D721Med (cell line): ENCODE measurements around the gene PPM1J.

Experiments
- DNase-seq: peaks from one replicate; pipeline ENCODE4 v3.0.0; 2011; ENCODE audit warnings: low spot score; ENCODE audit not compliant: insufficient read length
- FAIRE-seq: peaks from 2 replicates; lab custom pipeline; 2011; peaks lifted over from hg19 to GRCh38; lab: Jason Lieb, UNC
- TF ChIP-seq, protein P1 (sequence below): IDR thresholded peaks from 2 replicates; pipeline ENCODE4 v1.5.1; 2012; ENCODE audit warnings: mild to moderate bottlenecking, control low read depth; ENCODE audit not compliant: insufficient read depth; ENCODE audit errors: missing control alignments

The PPM1J gene

DNA sequence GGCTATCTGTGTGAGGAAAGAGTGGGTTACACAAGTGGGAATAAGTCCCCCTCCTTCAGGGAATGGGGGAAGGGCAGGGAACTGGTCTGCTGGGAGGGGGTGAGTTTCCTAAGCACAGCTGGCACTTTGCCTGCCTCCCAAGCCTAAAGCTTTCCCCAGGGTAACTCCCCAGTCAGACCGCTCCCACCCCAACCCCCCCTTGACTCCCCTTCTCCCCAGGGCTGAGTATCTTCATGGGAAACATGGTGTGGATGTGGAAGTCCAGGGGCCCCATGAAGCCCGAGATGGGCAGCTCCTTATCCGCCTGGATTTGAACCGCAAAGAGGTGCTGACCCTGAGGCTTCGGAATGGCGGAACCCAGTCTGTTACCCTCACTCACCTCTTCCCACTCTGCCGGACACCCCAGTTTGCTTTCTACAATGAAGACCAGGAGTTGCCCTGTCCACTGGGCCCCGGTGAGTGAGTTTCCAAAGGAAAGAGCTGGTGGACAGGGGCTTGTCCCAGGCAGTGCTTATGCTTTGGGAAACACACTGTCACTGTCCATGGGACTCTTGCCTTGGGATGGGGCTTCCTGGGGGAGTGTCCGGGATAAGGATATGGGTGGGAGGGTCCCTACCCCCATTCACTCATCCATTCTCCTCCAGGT is 25.8 kb downstream of the PPM1J start:
- DNase-seq (peak; percentile 10), FAIRE-seq (no peak)
- TF ChIP-seq, protein P1, sequence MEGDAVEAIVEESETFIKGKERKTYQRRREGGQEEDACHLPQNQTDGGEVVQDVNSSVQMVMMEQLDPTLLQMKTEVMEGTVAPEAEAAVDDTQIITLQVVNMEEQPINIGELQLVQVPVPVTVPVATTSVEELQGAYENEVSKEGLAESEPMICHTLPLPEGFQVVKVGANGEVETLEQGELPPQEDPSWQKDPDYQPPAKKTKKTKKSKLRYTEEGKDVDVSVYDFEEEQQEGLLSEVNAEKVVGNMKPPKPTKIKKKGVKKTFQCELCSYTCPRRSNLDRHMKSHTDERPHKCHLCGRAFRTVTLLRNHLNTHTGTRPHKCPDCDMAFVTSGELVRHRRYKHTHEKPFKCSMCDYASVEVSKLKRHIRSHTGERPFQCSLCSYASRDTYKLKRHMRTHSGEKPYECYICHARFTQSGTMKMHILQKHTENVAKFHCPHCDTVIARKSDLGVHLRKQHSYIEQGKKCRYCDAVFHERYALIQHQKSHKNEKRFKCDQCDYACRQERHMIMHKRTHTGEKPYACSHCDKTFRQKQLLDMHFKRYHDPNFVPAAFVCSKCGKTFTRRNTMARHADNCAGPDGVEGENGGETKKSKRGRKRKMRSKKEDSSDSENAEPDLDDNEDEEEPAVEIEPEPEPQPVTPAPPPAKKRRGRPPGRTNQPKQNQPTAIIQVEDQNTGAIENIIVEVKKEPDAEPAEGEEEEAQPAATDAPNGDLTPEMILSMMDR: no peak

DNA sequence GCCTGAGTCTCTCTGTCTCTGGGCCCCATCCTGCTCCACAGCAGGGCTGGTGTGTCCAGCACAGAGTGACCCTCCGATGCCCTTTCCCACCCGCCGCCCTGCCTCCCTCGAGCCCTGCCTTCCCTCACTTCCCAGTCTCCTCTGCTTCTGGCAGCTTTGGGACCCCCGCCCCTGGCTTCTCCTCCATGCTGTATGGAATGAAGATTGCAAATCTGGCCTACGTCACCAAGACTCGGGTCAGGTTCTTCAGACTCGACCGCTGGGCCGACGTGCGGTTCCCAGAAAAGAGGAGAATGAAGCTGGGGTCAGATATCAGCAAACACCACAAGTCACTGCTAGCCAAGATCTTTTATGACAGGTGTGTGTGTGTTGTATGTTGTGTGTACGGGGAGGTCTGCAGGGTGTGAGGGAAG is 26.3 kb downstream of the PPM1J start:
- DNase-seq (no peak), FAIRE-seq (no peak)
- TF ChIP-seq, protein P1: no peak

DNA sequence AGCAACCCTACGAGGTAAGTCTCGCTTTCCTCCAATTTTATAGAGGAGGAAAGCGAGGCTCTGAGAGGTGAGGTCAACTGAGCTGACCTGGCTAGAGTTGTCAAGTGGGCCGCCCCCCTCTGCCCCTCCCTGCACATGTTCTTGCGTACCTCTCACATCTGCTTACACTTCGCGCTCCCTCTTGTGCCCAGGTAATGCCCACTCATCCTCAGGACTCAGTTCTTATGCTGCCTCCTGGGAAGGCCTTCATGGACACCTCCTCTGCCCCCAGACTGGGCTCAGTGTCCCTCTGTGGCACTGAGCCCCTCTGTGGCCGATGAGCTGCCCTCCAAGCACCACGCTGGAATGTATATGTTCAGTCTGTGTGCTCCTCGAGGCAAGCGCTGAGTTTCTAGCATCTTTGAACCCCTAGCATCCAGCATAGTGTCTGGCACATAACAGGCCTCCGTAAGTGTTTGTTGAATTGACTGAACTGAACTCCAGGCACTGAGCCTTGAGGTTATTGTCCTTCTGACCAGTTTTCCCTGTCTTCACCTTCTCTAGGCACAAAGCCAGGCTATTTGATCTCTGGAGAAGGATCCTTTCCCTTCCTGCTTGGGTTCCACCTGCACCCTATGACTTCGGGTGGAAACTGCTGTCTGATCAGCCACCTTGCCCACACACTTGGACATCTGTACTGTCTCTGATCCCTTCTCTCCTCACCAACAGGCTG is 27.2 kb downstream of the PPM1J start:
- FAIRE-seq (no peak), DNase-seq (no peak)

DNA sequence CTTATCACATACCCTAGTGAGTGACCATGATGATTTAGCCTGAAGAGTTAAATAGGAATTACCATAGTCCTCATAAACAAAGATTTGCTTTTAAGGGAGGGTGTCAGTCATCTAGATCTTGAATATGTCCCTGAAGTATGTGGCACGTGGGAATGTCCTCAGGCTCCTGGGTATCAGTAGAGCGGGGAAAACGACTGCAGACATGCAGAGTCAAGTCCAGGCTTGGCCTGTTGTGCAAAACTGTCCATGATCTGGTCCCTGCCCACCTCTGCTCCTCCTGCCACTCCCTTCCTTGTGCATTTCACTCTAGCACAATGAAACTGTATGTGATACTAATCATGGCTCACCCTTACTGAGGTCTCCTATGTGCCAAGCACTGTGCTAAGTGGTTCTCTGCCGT is 27.8 kb downstream of the PPM1J start:
- FAIRE-seq (no peak), DNase-seq (no peak)
- TF ChIP-seq, protein P1: no peak

More for the DNA sequence above, 27.2 kb downstream of the PPM1J start:
- TF ChIP-seq, protein P1: no peak

DNA sequence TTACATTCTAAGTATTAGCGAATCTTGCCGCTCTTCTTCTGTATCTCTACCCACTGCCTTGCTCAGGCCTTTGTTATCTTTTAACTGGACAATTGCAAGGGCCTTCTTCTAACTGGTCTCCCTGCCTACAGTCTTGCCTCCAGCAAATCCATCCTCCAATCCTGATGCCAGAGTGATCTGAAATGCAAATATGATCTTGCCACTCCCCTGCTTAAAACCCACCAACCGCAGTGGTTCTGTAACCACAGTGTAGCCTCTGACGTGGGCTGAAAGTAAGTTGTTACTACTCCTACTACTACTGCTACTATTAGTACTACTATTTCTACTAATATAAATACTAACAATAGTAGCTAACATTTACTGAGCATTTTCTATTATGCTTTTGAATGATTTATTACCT is 28.3 kb downstream of the PPM1J start:
- no peak for FAIRE-seq
- TF ChIP-seq, protein P1: no peak
- no peak for DNase-seq

DNA sequence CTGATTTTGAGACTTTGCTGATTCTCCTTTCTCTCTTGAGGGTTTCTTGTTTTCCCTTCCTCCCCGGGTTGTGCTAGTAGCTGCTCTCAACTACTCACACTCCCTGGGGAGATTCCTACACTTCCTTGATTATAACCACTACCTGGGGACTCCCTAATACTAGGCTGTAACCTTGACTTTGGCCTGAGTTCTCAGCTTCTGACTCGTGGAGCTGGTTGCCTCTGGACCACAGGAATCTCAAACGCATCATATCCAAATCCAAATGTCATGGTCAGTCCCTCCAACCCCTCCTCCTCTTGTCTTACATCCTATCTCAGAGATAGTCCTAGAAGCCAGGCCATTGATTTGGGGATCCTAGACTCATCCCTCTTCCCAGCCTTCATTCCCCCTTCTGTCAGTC is 28.7 kb downstream of the PPM1J start:
- no peak for FAIRE-seq
- TF ChIP-seq, protein P1: no peak
- DNase-seq: no peak

DNA sequence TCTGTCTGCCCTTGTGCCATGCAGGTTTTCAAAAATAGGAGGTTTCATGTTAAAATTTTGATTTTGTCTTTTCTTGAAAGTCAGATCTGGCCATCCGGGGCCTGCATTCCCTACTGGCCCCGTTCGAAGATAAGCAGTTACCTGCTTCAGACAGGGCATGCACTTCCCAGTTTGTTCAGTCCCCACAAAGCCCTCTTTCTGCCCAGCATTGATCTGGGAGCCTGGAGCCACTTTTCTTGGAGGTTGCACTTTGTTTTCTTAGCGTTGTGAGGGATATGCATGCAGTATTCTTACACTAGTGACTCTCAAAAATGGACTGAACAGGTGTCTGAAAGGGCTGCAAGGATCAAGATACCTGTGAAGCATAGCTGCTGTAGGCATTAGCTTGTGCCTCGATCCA is 29.2 kb downstream of the PPM1J start:
- FAIRE-seq (no peak), DNase-seq (no peak)
- TF ChIP-seq, protein P1: no peak
